Muscle layer of colon (tissue), 2 donors: ENCODE data around the gene MAPK8.

Source experiments
- H3K27ac ChIP-seq: one replicate; pipeline ENCODE4 v1.7.0; 2013; ENCODE audit warnings: low read depth, mild to moderate bottlenecking, low read length, moderate library complexity
- H3K27me3 ChIP-seq, 2 donors: one replicate each; pipeline ENCODE4 v1.7.0; 2013; ENCODE audit warnings: low read length in 2 of 2, mild to moderate bottlenecking in 2 of 2; ENCODE audit not compliant: insufficient read depth in 2 of 2, control insufficient read depth in 1 of 2
- H3K36me3 ChIP-seq: one replicate; pipeline ENCODE4 v1.7.0; 2013; ENCODE audit warnings: mild to moderate bottlenecking, low read length; ENCODE audit not compliant: insufficient read depth
- H3K4me1 ChIP-seq: one replicate; pipeline ENCODE4 v1.7.0; 2013; ENCODE audit warnings: mild to moderate bottlenecking, low read length; ENCODE audit not compliant: insufficient read depth
- H3K4me3 ChIP-seq, 2 donors: one replicate each; pipeline ENCODE4 v1.7.0; 2013; ENCODE audit warnings: low read length in 2 of 2, low read depth in 1 of 2, mild to moderate bottlenecking in 1 of 2, moderate library complexity in 1 of 2
- H3K9ac ChIP-seq: one replicate; pipeline ENCODE4 v1.7.0; 2013; ENCODE audit warnings: low read length
- H3K9me3 ChIP-seq: one replicate; pipeline ENCODE4 v1.7.0; 2013; ENCODE audit warnings: mild to moderate bottlenecking, low read length
- donor health status: abdominal sarcoma.
- donor health status: Adenocarcinoma of cecum.

Gene MAPK8

GRCh38 chr10:48467669-48468068 lies 161.2 kb downstream of the MAPK8 start:
- peaks cover 0 to 5% of the 10 kb centered on the region in 2 donors for H3K27me3 ChIP-seq
- no peak overlapping the region for H3K27ac ChIP-seq
- H3K9me3 ChIP-seq = no peaks in the 10 kb centered on the region
- no peak overlapping the region for H3K9ac ChIP-seq
- H3K36me3 ChIP-seq = no peaks in the 10 kb centered on the region
- H3K4me1 ChIP-seq = peaks cover 35% of the 10 kb centered on the region
- H3K4me3 ChIP-seq = no peak overlapping the region

- Histone ChIP-seq H3K9ac (no peak overlapping the region), H3K9me3 (no peaks in the 10 kb centered on the region), H3K4me1 (peaks cover 35% of the 10 kb centered on the region), H3K36me3 (no peaks in the 10 kb centered on the region), H3K27me3 (peaks cover 0 to 5% of the 10 kb centered on the region in 2 donors), H3K4me3 (no peak overlapping the region), H3K27ac (no peak overlapping the region)
Observed at GRCh38 chr10:48468130-48468790, 161.8 kb downstream of the MAPK8 start.

DNA sequence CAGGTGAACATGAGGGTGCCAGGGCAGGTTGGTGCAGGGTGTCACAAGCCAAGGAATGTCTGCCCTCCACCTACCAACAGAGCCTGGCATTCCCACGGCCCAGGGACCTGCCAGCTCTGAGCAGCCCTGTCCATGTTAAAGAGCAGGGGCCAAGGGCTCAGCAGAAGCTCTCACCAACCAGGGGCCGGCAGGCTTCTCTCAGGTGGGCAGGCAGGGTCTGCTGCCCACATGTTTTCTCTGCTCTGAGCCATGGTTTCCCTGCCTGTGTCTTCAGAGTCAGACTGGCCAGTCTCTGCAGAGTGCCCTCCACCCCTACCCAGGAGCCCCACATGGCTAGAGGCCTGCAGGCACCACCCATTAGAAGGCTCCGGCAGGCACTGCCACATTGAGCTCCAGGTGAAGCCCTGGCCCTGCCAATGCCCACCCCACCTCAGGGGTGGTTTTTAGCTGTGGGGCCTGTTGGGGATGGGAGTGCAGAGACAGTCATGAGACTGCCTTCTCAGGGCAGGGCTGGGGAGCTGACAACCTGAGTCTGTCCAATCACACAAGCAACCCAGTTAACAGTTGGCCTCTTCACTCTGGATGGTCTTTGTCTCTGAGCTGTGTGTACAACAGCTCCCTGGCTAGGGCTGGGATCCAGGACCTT lies 162.5 kb downstream of the MAPK8 start:
- H3K36me3 ChIP-seq = no peaks in the 10 kb centered on the region
- no peak overlapping the region for H3K9ac ChIP-seq
- H3K9me3 ChIP-seq = no peaks in the 10 kb centered on the region
- H3K4me1 ChIP-seq = peaks cover 28% of the 10 kb centered on the region
- peaks cover 0 to 5% of the 10 kb centered on the region in 2 donors for H3K27me3 ChIP-seq
- H3K4me3 ChIP-seq = no peak overlapping the region
- no peak overlapping the region for H3K27ac ChIP-seq

GRCh38 chr10:48469516-48470020 lies 163.1 kb downstream of the MAPK8 start:
- Histone ChIP-seq H3K9ac (no peak overlapping the region), H3K27ac (no peak overlapping the region), H3K27me3 (peaks cover 0 to 5% of the 10 kb centered on the region in 2 donors), H3K9me3 (no peaks in the 10 kb centered on the region), H3K36me3 (no peaks in the 10 kb centered on the region), H3K4me1 (peaks cover 22% of the 10 kb centered on the region), H3K4me3 (no peak overlapping the region)

DNA sequence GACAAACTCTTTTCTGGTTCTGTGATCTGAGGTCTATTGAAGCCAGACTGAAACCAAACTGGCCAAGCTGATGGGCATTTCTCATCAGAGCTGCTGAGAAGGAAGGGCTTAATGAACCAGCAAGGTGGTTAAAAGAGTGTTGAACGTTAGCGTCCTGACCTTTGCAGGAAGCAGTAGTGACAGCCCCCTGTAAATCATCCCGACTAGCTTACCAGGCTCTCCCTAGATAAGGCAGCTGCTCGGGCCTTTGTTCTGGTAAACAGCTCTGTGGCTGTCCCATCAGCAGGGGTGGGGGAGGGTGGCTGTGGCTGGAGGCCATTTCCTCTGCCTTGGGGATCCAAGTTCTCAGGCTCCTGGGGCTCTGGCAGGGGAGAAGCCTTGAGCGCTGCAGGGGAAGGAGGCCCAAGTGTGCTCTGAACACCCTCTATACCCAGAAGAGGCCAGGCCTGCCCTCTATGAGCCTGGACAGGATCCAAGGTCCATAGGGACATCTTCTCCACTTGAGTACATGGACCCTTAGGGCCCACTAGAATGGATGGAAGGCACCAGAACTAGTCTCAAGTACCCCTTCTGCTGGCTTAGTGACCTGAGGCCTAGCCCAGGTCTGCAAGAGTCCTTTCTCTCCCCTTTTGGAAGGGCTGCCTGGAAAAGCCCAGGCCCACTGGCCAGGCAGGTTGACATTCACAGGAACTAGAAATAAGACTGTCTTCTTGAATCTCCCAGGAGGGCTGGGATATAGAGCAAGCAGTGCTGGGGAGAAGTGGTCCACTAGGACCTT lies 163.8 kb downstream of the MAPK8 start:
- H3K36me3 ChIP-seq = no peaks in the 10 kb centered on the region
- no peaks in the 10 kb centered on the region for H3K9me3 ChIP-seq
- no peak overlapping the region for H3K9ac ChIP-seq
- H3K4me3 ChIP-seq = no peak overlapping the region
- H3K27me3 ChIP-seq = peaks cover 0 to 5% of the 10 kb centered on the region in 2 donors
- H3K27ac ChIP-seq = no peak overlapping the region
- peaks cover 15% of the 10 kb centered on the region for H3K4me1 ChIP-seq

DNA sequence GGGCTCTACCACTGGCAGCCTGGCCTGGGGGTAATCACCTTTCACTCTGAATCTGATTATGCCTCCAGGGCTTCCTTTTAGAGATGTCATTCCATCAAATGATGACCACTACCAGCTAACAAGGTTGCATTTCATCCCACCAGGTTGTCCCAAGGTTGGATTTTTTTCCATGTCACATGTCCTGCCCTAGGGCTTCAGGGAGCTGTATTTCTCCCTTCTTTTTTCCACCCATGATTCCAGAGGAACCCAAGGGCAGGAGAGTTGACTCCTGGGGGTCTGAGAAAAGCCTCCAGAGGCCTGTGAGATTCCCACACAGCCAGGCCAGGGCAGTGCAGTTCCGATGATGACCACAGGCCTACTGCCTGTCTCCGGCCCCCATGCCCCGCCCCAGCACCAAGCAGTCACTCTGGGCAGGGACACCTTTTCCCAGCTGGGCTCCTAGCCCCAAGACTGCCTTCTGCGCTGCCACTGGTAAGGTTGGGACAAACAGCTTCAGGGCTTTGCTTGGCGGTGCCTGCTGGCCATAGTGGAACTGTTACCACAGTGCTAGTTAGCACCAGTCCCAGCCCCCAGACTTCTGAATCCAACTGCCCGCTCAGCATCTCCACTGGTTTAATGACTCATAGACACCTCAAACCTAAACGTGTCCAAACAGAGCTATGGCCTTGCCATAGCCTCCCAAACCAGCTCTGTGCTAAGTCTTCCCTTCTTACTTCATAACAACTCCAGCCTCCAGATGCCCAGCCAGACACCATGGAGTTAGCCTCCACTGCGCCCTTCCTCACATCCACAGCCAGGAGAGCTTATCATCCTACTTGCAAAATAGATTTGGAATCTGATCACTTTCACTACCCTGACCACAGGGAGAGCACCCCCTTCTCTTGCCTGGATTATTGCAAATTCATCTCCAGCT lies 164.7 kb downstream of the MAPK8 start:
- Histone ChIP-seq H3K27ac (no peak overlapping the region), H3K4me1 (peaks cover 6% of the 10 kb centered on the region), H3K9me3 (no peaks in the 10 kb centered on the region), H3K27me3 (peaks cover 0 to 5% of the 10 kb centered on the region in 2 donors), H3K9ac (no peak overlapping the region), H3K36me3 (no peaks in the 10 kb centered on the region), H3K4me3 (no peak overlapping the region)

DNA sequence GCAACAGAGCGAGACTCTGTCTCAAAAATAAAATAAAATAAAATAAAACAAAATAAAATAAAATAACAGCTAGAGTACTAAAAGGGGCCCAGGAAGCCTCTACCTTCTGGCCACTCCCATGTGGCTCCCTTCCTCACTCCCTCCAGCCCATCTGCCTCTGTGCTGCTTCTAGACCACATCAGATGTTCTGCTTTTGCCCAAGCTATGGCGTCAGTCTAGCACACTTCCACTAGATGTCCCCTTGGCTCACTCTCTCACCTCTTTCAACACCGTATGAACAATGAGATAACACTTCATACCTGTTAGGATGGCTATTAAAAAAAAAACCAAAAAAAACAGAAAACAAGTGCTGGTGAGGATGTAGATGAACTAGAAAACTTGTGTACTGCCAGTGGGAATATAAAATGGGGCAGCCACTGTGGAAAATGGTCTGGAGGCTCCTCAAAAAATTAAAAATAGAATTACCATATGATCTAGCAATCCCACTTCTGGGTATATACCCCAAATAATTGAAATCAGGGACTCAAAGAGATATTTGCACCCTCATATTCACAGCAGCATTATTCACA lies 166.1 kb downstream of the MAPK8 start:
- no peaks in the 10 kb centered on the region for H3K36me3 ChIP-seq
- H3K4me3 ChIP-seq = no peak overlapping the region
- no peak overlapping the region for H3K9ac ChIP-seq
- H3K27ac ChIP-seq = no peak overlapping the region
- H3K27me3 ChIP-seq = no peaks in the 10 kb centered on the region
- H3K4me1 ChIP-seq = peaks cover 6% of the 10 kb centered on the region
- H3K9me3 ChIP-seq = no peaks in the 10 kb centered on the region

DNA sequence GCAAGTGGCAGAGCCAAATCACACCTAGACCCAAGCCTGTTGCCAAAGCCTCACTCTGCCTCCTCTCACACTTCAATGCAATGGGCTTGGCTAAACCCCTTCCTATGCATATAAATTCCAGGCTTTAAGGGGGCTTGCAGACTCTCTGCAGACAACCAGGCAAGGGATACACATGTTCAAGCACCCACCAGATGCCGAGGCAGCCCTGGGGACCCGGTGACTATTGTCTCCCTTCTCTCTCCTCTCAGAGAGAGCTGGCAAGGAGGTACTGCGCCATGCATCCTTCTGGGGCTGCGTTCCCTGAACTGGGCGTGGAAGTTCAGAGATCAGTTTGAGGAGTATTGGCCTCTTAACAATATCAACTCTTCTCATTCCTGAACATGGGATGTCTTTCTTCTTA lies 167.2 kb downstream of the MAPK8 start:
- H3K27ac ChIP-seq = no peak overlapping the region
- H3K4me1 ChIP-seq = peaks cover 6% of the 10 kb centered on the region
- no peak overlapping the region for H3K9ac ChIP-seq
- no peaks in the 10 kb centered on the region for H3K36me3 ChIP-seq
- no peaks in the 10 kb centered on the region for H3K9me3 ChIP-seq
- no peak overlapping the region for H3K4me3 ChIP-seq
- no peaks in the 10 kb centered on the region for H3K27me3 ChIP-seq

- Histone ChIP-seq H3K27me3 (no peaks in the 10 kb centered on the region), H3K9ac (no peak overlapping the region), H3K9me3 (no peaks in the 10 kb centered on the region), H3K4me3 (no peak overlapping the region), H3K27ac (no peak overlapping the region), H3K4me1 (peaks cover under 1% of the 10 kb centered on the region), H3K36me3 (no peaks in the 10 kb centered on the region)
Observed at GRCh38 chr10:48474765-48475365, 168.4 kb downstream of the MAPK8 start.

DNA sequence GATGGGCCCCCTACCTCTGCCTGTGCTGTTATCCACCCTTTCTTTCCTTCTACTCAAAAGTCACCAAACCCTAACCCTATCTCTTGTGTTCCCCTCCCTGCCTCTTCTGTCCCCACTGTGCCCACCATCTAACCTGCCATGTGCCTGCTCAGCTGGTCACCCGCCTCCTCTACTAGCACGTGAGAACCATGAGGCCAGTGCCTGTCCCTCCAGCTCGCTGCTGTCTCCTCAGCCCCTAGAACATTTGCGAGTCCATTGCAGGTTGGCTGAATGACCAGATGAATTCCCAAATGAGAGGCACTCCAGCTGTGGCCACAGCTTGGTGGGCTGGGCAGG lies 169.4 kb downstream of the MAPK8 start:
- no peaks in the 10 kb centered on the region for H3K27me3 ChIP-seq
- H3K9ac ChIP-seq = no peak overlapping the region
- H3K4me1 ChIP-seq = no peaks in the 10 kb centered on the region
- H3K4me3 ChIP-seq = no peak overlapping the region
- H3K27ac ChIP-seq = no peak overlapping the region
- no peaks in the 10 kb centered on the region for H3K9me3 ChIP-seq
- no peaks in the 10 kb centered on the region for H3K36me3 ChIP-seq
